HEK293 (cell line): ENCODE results near the gene TTLL11.

Experiments used
- CTCF ChIA-PET: fragments of 350-600 bp; formaldehyde crosslinking; extraction: SDS; loops from one replicate; lab custom pipeline; 2021; ENCODE audit warnings: antibody characterized with exemption; lab: Yijun Ruan, JAX
- POLR2A ChIA-PET: fragments of 300-600 bp; formaldehyde crosslinking; extraction: SDS; loops from one replicate; lab custom pipeline; 2020; ENCODE audit warnings: antibody characterized with exemption, inconsistent platforms; lab: Yijun Ruan, JAX
- H3K27ac ChIP-seq: fragments of 200-500 bp; sonication (Bioruptor generic); 2 replicates; pipeline ENCODE4 v1.5.1; 2014; ENCODE audit warnings: low read depth, low read length, control low read depth, inconsistent platforms; ENCODE audit errors: extremely low read depth
- H3K36me3 ChIP-seq, 2 experiments: fragments of 200-500 bp in 1 of 2; sonication (Bioruptor generic) in 1 of 2; 1 replicate in 1 of 2; 2 replicates in 1 of 2; pipeline ENCODE4 v1.5.1; 2014 to 2017; ENCODE audit warnings: inconsistent platforms in 2 of 2, low read length in 2 of 2; ENCODE audit not compliant: control insufficient read depth in 2 of 2, insufficient read depth in 1 of 2
- H3K4me1 ChIP-seq: fragments of 200-500 bp; sonication (Bioruptor generic); 2 replicates; pipeline ENCODE4 v1.5.1; 2014; ENCODE audit warnings: mild to moderate bottlenecking, low read length, inconsistent platforms; ENCODE audit not compliant: control insufficient read depth, insufficient read depth
- H3K4me3 ChIP-seq: 2 replicates; pipeline ENCODE4 v1.5.1; 2011; ENCODE audit warnings: low read depth, mild to moderate bottlenecking, control low read depth, low read length, moderate library complexity
- H3K9me3 ChIP-seq: fragments of 200-500 bp; sonication (Bioruptor generic); 2 replicates; pipeline ENCODE4 v1.5.1; 2014; ENCODE audit warnings: low read depth, low read length, inconsistent platforms; ENCODE audit not compliant: control insufficient read depth, insufficient read depth
- ELK4 ChIP-seq: IDR thresholded peaks from 2 replicates; pipeline ENCODE4 v1.6.1; 2011; ENCODE audit warnings: mild to moderate bottlenecking, low read depth, low read length, borderline replicate concordance
- IKZF3 ChIP-seq: fragments of 450-650 bp; IDR thresholded peaks from 2 replicates; pipeline ENCODE4 v1.5.0; 2018; ENCODE audit warnings: missing biosample characterization, mild to moderate bottlenecking, missing genetic modification characterization, moderate library complexity
- INSM2 ChIP-seq: fragments of 450-650 bp; formaldehyde crosslinking; IDR thresholded peaks from 2 replicates; pipeline ENCODE4 v1.5.1; 2016; ENCODE audit warnings: missing biosample characterization, missing genetic modification characterization
- MEIS1 ChIP-seq: sonication (generic); formaldehyde crosslinking; IDR thresholded peaks from 2 replicates; pipeline ENCODE4 v1.8.1; 2022; ENCODE audit warnings: missing genetic modification reagents, mild to moderate bottlenecking, borderline replicate concordance
- SETDB1 ChIP-seq: IDR thresholded peaks from one replicate; pipeline ENCODE4 v1.6.1; 2017; ENCODE audit warnings: mild to moderate bottlenecking, low read length, moderate library complexity, mixed read lengths; ENCODE audit not compliant: insufficient read length
- TSHZ1 ChIP-seq: fragments of 450-650 bp; formaldehyde crosslinking; IDR thresholded peaks from 2 replicates; pipeline ENCODE4 v1.5.1; 2016; ENCODE audit warnings: missing biosample characterization, missing genetic modification characterization, borderline replicate concordance
- ZNF10 ChIP-seq: fragments of 450-650 bp; formaldehyde crosslinking; IDR thresholded peaks from 2 replicates; pipeline ENCODE4 v1.5.1; 2017; ENCODE audit warnings: missing biosample characterization, missing genetic modification characterization
- ZNF138 ChIP-seq: fragments of 450-650 bp; formaldehyde crosslinking; IDR thresholded peaks from 2 replicates; pipeline ENCODE4 v1.5.1; 2016; ENCODE audit warnings: missing biosample characterization, missing genetic modification characterization, borderline replicate concordance
- ZNF140 ChIP-seq: fragments of 450-650 bp; formaldehyde crosslinking; IDR thresholded peaks from 2 replicates; pipeline ENCODE4 v1.5.1; 2016; ENCODE audit warnings: missing biosample characterization, missing genetic modification characterization
- ZNF157 ChIP-seq: fragments of 450-650 bp; formaldehyde crosslinking; IDR thresholded peaks from 2 replicates; pipeline ENCODE4 v1.5.1; 2016; ENCODE audit warnings: missing biosample characterization, missing genetic modification characterization
- ZNF18 ChIP-seq: fragments of 450-650 bp; formaldehyde crosslinking; IDR thresholded peaks from 2 replicates; pipeline ENCODE4 v1.5.1; 2016; ENCODE audit warnings: missing biosample characterization, missing genetic modification characterization
- ZNF239 ChIP-seq: fragments of 450-650 bp; formaldehyde crosslinking; IDR thresholded peaks from 2 replicates; pipeline ENCODE4 v1.5.1; 2016; ENCODE audit warnings: missing biosample characterization, missing genetic modification characterization
- ZNF518A ChIP-seq: fragments of 450-650 bp; formaldehyde crosslinking; conservative IDR thresholded peaks from 2 replicates; pipeline ENCODE4 v1.5.1; 2016; ENCODE audit warnings: low read depth, missing biosample characterization, missing genetic modification characterization
- ZNF621 ChIP-seq: fragments of 450-650 bp; formaldehyde crosslinking; IDR thresholded peaks from 2 replicates; pipeline ENCODE4 v1.5.1; 2017; ENCODE audit warnings: missing biosample characterization, missing genetic modification characterization
- ZNF658 ChIP-seq: fragments of 450-650 bp; formaldehyde crosslinking; IDR thresholded peaks from 2 replicates; pipeline ENCODE4; 2016; ENCODE audit warnings: missing biosample characterization, missing genetic modification characterization
- ZNF701 ChIP-seq: fragments of 450-650 bp; formaldehyde crosslinking; IDR thresholded peaks from 2 replicates; pipeline ENCODE4 v1.5.1; 2016; ENCODE audit warnings: missing biosample characterization, missing genetic modification characterization
- ZNF843 ChIP-seq: fragments of 450-650 bp; formaldehyde crosslinking; IDR thresholded peaks from 2 replicates; pipeline ENCODE4 v1.5.1; 2016; ENCODE audit warnings: missing biosample characterization, missing genetic modification characterization

Gene TTLL11

GRCh38 chr9:122132539-122132938 is 39.4 kb upstream of the TTLL11 start:
- ChIA-PET POLR2A (no interaction called here), CTCF (interaction anchor here (1.0 to 6.4 kb wide), 6 partner anchors 9 to 218 kb away, joined by 3 to 66 read pairs (median 18); partner anchors contain the start of gene LHX6)
- Histone ChIP-seq H3K9me3 (no peaks in the 10 kb centered on the region), H3K27ac (no peak overlapping the region), H3K36me3 (no peaks in the 10 kb centered on the region), H3K4me3 (no peak overlapping the region), H3K4me1 (0 out of 2 replicates have a peak, but pooled peaks cover 3% of the 10 kb centered on the region)
- TF ChIP-seq ELK4: no peak
- no peak for TF ChIP-seq ZNF239 (tag by site-specific recombination)
- no peak for TF ChIP-seq ZNF10 (tag by site-specific recombination)
- no peak for TF ChIP-seq INSM2 (tag by site-specific recombination)
- TF ChIP-seq ZNF18 (tag by site-specific recombination): no peak
- no peak for TF ChIP-seq SETDB1
- TF ChIP-seq ZNF518A (tag by site-specific recombination): no peak
- TF ChIP-seq ZNF157: no peak
- TF ChIP-seq ZNF843 (tag by site-specific recombination): no peak
- no peak for TF ChIP-seq ZNF621 (tag by site-specific recombination)
- TF ChIP-seq MEIS1: no peak
- TF ChIP-seq ZNF140: no peak
- TF ChIP-seq ZNF658 (tag by site-specific recombination): no peak
- no peak for TF ChIP-seq TSHZ1
- no peak for TF ChIP-seq IKZF3 (tag by site-specific recombination)
- no peak for TF ChIP-seq ZNF701 (tag by site-specific recombination)
- TF ChIP-seq ZNF138 (tag by site-specific recombination): no peak
